GM18499 (cell line): Measurements from ENCODE around the gene CCDC97.
"Not testable (repeated sequence)": the region's sequence is repeated elsewhere in the genome, so short reads cannot be mapped to it uniquely, and the experiment has no call there.

Source experiments
- ATAC-seq: cut with Tn5 transposase; IDR thresholded peaks from one replicate; pipeline ENCODE4 v1.9.1; 2021; ENCODE audit warnings: moderate number of reproducible peaks; ENCODE audit not compliant: insufficient read depth, unreplicated experiment

Gene CCDC97

GRCh38 chr19:41330946-41331678, 21.1 kb downstream of the CCDC97 start:
- ATAC-seq, result no peak

GRCh38 chr19:41332000-41332399, 22.0 kb downstream of the CCDC97 start:
- ATAC-seq, result no peak

- no peak for ATAC-seq
Observed at GRCh38 chr19:41332468-41332867, 22.5 kb downstream of the CCDC97 start.

DNA sequence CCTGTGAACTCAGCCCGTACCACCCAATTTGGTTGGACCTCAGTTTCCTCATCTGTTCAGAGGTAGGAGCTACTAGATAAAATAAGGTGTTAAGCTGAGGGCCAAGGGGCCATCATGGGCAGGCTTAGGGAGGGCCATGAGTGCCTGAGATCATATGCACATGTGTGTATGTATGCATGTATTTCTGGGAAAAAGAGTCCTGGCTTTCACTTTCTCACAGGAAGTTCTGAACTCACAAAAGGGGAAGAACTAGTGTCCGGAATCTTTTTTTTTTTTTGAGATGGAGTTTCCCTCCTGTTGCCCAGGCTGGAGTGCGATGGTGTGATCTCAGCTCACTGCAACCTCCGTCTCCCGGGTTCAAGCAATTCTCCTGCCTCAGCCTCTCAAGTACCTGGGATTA, 24.8 kb downstream of the CCDC97 start:
- no peak for ATAC-seq

GRCh38 chr19:41335467-41335866, 25.5 kb downstream of the CCDC97 start:
- no peak for ATAC-seq

- ATAC-seq, result no peak
Observed at GRCh38 chr19:41339936-41340335, 30.0 kb downstream of the CCDC97 start.

DNA sequence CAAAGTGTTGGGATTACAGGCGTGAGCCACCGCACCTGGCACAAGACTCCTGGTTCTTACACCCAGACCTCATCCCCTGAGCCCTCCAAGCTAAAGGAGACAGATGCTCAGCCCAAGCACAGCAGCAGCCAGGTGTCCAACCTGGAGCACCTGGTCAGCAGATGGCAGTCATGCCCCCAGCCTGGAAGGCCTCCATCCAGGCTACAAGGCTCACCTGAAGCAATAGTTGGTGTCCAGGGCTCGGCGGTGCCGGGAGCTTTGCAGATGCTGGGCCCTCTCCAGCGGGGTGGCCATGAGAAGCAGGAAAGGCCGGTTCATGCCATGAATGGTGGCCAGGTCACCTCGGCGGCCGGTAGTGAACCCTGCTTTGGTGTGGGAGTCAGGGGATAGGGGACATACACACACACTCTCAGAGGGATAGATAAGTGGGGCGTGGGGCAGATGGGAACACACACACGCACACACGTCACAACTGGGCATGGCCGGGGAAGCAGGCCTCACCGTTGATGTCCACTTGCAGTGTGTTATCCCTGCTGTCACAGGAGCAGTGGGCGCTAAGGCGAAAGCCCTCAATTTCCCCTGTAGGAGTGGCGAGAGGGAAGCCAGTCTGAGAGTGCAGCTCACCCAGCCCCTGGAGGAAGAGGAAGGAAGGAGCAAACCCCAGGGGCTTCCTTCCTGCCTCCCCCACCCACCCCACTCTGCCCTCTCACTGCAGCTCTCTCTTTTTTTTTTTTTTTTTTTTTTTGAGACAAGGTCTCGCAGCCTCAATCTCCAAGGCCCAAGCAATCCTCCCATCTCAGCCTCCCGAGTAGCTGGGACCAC, 31.9 kb downstream of the CCDC97 start:
- ATAC-seq, result no peak

DNA sequence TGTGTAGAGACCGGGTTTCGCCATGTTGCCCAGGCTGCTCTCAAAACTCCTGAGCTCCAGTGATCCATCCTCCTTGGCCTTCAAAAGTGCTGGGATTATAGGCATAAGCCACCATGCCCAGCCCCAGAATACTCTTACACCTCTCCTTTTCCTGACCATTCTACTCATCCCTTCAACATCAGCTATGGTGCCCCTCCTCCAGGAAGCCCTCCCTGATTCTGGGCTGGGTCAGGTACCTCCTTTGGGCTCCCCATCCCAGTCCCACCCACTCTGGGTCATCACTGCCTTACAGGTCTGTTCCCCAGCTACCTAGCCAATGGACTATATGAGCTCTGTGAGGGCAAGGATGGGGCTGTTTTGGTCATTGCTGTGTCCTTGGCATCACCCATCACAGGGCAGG, 34.2 kb downstream of the CCDC97 start:
- ATAC-seq, result no peak

GRCh38 chr19:41346916-41347315, 36.9 kb downstream of the CCDC97 start:
- not testable (repeated sequence) for ATAC-seq

DNA sequence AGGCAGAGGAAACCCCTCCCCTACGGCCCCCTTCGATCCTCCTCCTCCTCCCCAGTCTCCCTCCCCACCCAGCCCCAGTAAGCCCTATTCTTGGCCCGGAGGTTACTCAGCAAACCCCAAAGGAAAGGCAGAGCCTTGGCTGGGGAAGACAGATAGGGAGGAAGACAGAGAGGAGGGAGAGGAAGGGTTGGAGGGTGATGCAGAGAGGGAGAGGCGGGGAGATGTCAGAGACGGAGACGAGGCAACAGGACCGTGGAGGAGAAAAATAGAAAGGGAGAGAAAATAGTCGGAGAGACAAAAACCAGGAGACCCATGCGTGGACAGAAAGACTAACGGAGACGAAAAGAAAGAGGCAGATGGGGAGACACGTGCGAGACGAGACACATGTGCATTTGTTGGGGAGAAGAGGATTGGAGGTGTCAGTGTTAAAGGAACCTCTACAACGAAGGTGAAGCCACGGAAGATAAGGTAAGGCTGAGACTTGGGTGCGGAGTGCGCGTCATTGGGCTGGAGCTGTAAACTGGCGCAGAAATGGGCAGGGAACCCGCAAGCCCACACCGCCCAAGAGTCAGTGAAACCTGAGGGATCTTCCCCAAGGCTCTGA, 40.9 kb downstream of the CCDC97 start:
- no peak for ATAC-seq

DNA sequence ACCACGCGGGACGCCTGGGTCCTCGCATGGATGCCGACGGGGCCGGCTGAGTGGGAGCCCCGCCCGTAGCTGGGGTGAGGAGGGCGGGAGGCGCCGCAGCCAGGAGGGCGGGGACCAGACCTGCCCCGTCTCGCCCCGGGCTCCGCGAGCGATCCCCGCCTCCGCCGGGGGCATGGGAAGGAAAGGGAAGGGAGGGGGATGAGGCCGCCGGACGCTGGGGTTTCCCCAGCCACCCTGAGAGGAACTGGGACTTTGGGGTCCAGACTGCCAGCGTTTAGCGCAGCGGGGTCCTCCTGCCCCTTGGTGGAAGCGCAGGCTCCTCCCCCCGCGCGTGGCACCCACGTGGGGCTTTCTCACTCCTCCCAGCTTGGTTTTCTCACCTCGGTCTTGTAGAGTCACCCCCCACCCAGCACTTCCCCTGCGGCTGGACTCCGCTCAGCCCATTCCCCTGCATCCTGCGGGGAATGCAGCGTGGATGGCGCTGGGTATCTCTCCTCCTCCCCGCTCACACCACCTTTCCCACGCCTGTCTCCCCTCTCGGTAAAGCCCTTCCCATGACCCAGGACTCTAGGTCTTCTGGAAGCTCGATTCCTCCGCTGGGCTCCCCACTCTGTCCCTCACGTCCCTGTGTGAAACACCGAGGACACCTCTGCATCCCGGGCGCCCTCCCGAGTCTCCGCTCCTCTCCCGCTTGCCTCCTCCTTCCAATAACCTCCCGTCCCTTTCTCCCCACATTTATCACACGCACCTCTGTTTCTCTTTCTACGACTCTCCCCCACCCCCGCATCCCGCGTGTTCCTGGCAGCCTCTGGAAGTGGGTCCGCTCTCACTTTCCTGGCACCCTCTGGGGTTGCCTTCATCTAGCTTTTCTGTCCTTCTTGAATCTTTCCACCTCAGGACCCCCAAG, 41.6 kb downstream of the CCDC97 start:
- no peak for ATAC-seq

GRCh38 chr19:41352279-41352608, 42.3 kb downstream of the CCDC97 start:
- ATAC-seq, result no peak

DNA sequence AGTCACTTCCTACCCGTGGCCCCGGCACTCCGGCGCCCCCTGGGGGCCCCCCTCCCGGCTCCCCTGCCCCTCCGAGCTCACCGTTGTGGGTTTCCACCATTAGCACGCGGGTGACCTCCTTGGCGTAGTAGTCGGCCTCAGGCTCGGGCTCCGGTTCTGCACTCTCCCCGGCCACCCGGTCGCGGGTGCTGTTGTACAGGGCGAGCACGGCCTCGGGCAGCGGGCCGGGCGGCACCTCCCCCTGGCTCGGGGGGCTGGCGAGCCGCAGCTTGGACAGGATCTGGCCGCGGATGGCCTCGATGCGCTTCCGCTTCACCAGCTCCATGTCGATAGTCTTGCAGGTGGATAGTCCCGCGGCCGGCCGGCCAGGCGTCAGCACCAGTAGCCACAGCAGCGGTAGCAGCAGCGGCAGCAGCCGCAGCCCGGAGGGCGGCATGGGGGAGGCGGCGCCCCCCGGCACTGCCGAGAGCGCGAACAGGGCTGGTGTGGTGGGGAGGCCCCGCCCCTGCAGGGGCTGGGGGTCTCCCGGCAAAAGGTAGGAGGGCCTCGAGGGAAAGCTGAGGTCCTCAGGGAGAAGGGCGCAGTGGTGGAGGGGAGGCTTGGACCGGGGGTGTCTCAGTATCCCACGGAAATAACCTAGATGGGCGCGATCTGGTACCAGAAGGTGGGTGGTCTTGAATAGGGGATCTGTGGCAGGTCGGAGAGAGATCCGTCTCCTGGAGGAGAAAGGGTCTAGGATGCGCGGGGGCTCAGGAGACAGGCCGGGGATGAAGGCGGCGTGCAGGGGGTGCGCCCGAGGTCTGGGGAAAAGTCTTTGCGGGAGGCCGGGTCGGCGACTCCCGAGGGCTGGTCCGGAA, 42.9 kb downstream of the CCDC97 start:
- no peak for ATAC-seq

DNA sequence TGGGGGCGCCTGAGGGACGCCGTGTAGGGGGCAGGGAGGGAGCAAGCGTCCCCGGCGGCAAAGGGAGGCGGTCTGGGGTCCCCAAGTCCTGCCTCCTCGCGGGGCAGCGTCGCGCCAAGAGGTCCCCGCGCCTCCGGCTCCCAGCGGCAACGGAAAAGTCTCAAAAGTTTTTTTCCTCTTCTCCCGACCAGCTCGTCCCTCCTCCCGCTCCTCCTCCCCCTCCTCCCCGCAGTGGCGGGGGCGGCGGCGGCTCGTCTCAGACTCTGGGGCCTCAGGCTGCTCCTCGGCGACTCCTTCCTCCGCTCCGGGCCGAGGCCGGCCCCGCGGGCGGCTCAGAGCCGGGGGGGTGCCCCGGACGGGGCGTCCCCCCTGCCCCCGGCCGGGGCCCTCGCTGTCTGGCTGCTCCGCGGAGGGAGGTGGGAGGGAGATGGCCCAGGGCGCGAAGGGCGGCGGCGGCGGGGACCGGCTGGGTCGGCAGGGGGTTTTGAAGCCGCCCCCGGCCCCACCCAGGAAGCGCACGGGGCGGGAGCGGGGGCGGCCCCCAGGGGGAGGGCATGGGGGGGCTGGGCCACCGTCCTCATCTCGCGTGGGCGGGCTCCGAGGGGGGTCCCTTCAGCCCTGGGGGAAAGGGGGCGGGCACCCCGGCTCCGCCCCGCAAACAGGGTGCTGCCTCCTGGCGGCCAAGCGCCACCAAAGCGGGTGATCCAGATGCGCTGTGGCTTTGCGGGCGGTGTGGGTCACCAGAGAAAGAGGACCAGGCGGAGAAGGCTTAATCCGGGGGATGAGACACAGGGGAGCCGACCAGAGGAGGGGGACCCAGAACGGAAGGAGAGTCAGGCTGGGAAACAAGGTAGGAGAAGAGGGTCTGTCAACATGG, 43.7 kb downstream of the CCDC97 start, which contains the start of gene TGFB1:
Gene TGFB1, minus strand, starts transcription at position 457 of the 877 bp plus-strand sequence. CDS start 878 bp downstream, outside the sequence.
- no peak for ATAC-seq

GRCh38 chr19:41354343-41354953, 44.5 kb downstream of the CCDC97 start:
- no peak for ATAC-seq

DNA sequence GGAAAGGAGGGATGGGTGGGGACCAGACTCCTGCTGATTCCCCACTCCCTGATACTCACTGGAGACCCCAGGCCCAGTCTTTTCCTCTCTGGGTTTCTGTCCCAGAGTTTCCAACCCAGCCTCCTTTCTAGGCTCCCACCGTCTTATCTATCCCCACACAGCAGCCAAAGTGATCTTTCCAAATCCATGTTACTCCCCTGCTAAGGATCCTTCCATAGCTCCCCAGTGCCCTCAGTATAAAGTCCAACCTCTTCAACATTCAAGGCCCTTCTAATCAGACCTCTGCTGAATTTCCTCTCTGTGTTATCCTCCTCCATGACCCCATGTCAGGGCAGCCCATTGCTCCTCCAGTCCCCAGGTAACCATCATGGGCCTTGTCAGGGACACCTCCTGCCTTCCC, 45.1 kb downstream of the CCDC97 start:
- ATAC-seq, result no peak

- no peak for ATAC-seq
Observed at GRCh38 chr19:41355802-41356201, 45.8 kb downstream of the CCDC97 start.
